Neural cell (in vitro differentiated cells): ENCODE results near the gene SFI1. TPM values are rescaled to one million over a fixed set of nuclear protein-coding genes. Genes with fewer than 3 reads are reported as not detected.

Source experiments
- H2AFZ ChIP-seq: fragments of 200-600, 300-800 bp; sonication (generic), shearing (Covaris generic); 2 replicates; pipeline ENCODE4 v1.6.0; 2014; ENCODE audit warnings: low read depth, mild to moderate bottlenecking, antibody characterized with exemption, low read length, moderate library complexity
- H3F3A ChIP-seq: fragments of 200-600 bp; shearing (Covaris generic); 2 replicates; pipeline ENCODE4 v1.6.1; 2016; ENCODE audit warnings: mild to moderate bottlenecking, moderate library complexity, mixed read lengths, antibody characterized with exemption, low read length; ENCODE audit not compliant: insufficient read depth, poor library complexity, severe bottlenecking
- H3K27ac ChIP-seq: fragments of 200-600, 300-800 bp; sonication (generic), shearing (Covaris generic); 2 replicates; pipeline ENCODE4 v1.5.1; 2014; ENCODE audit warnings: mild to moderate bottlenecking, low read length, moderate library complexity
- H3K27me3 ChIP-seq: fragments of 300-800, 200-600 bp; sonication (generic), shearing (Covaris generic); 2 replicates; pipeline ENCODE4 v1.6.0; 2014; ENCODE audit warnings: mild to moderate bottlenecking, low read depth, low read length, moderate library complexity; ENCODE audit not compliant: insufficient read depth
- H3K36me3 ChIP-seq: fragments of 300-800, 200-600 bp; sonication (generic), shearing (Covaris generic); 2 replicates; pipeline ENCODE4 v1.5.1; 2014; ENCODE audit warnings: mild to moderate bottlenecking, antibody characterized with exemption, low read length, moderate library complexity; ENCODE audit not compliant: insufficient read depth
- H3K4me2 ChIP-seq: fragments of 300-800, 200-600 bp; sonication (generic), shearing (Covaris generic); 2 replicates; pipeline ENCODE4 v1.6.0; 2014; ENCODE audit warnings: mild to moderate bottlenecking, low read length
- H3K4me3 ChIP-seq: fragments of 300-800, 200-600 bp; sonication (generic), shearing (Covaris generic); 2 replicates; pipeline ENCODE4 v1.5.1; 2014; ENCODE audit warnings: mild to moderate bottlenecking, low read length, moderate library complexity
- H3K79me2 ChIP-seq: fragments of 200-600 bp; shearing (Covaris generic); replicated peaks from 2 replicates; pipeline ENCODE4 v1.6.0; 2014; ENCODE audit warnings: mild to moderate bottlenecking, low read length, moderate library complexity; ENCODE audit not compliant: insufficient read depth
- H3K9ac ChIP-seq: fragments of 300-800, 200-600 bp; sonication (generic), shearing (Covaris generic); 2 replicates; pipeline ENCODE4 v1.6.1; 2016; ENCODE audit warnings: mild to moderate bottlenecking, low read length, mixed read lengths
- H3K9me2 ChIP-seq: fragments of 200-600 bp; shearing (Covaris generic); 2 replicates; pipeline ENCODE4 v1.6.1; 2016; ENCODE audit warnings: mild to moderate bottlenecking, low read length, mixed read lengths; ENCODE audit not compliant: insufficient read depth
- H3K9me3 ChIP-seq: fragments of 200-600, 300-800 bp; sonication (generic), shearing (Covaris generic); 2 replicates; pipeline ENCODE4 v1.6.1; 2016; ENCODE audit warnings: mild to moderate bottlenecking, mixed run types, low read length, moderate library complexity, mixed read lengths
- H4K20me1 ChIP-seq: fragments of 200-600 bp; shearing (Covaris generic); 2 replicates; pipeline ENCODE4 v1.6.1; 2016; ENCODE audit warnings: mild to moderate bottlenecking, mixed run types; ENCODE audit not compliant: insufficient read depth
- CTCF ChIP-seq: fragments of 450-650 bp; IDR thresholded peaks from 2 replicates; pipeline ENCODE4 v1.5.1; 2014; ENCODE audit warnings: antibody characterized with exemption, mild to moderate bottlenecking, moderate library complexity; ENCODE audit not compliant: poor library complexity, severe bottlenecking
- EP300 ChIP-seq: fragments of 450-650 bp; conservative IDR thresholded peaks from 2 replicates; pipeline ENCODE4 v1.6.1; 2014; ENCODE audit warnings: antibody characterized with exemption, mild to moderate bottlenecking, moderate library complexity; ENCODE audit not compliant: poor library complexity, severe bottlenecking
- EZH2 ChIP-seq: fragments of 200-600, 300-800 bp; shearing (Covaris generic), sonication (generic); IDR thresholded peaks from 2 replicates; pipeline ENCODE4 v1.6.1; 2014; ENCODE audit warnings: antibody characterized with exemption, low read length, borderline replicate concordance, mild to moderate bottlenecking; ENCODE audit not compliant: insufficient read depth, poor library complexity, severe bottlenecking
- MXI1 ChIP-seq: fragments of 450-650 bp; conservative IDR thresholded peaks from 2 replicates; pipeline ENCODE4 v1.6.1; 2014; ENCODE audit warnings: antibody characterized with exemption, mild to moderate bottlenecking; ENCODE audit not compliant: poor library complexity, severe bottlenecking
- POLR2AphosphoS5 ChIP-seq: IDR thresholded peaks from 2 replicates; pipeline ENCODE4 v1.6.1; 2012
- RAD21 ChIP-seq: fragments of 450-650 bp; conservative IDR thresholded peaks from 2 replicates; pipeline ENCODE4 v1.6.1; 2014; ENCODE audit warnings: antibody characterized with exemption, mild to moderate bottlenecking, moderate library complexity
- REST ChIP-seq: IDR thresholded peaks from 2 replicates; pipeline ENCODE4 v1.6.1; 2012; ENCODE audit warnings: borderline replicate concordance
- SMC3 ChIP-seq: fragments of 450-650 bp; conservative IDR thresholded peaks from 2 replicates; pipeline ENCODE4 v1.6.1; 2014; ENCODE audit warnings: antibody characterized with exemption, mild to moderate bottlenecking, moderate library complexity; ENCODE audit not compliant: poor library complexity
- TAF1 ChIP-seq: IDR thresholded peaks from 2 replicates; pipeline ENCODE4 v1.6.1; 2012; ENCODE audit warnings: low read depth
- polyA plus RNA-seq: library from polyadenylated mRNA; depleted of rRNA; stranded (reverse); fragments of >200 nt; gene quantifications from 2 replicates; pipeline ENCODE4 v1.2.3, GENCODE V29; 2014

The SFI1 gene
- polyA plus RNA-seq, 1 donor from 2014 or later = 19.9 TPM

GRCh38 chr22:31647066-31647465 is 150.7 kb downstream of the SFI1 start:
- Histone ChIP-seq H3K79me2 (peaks cover 4% of the 10 kb centered on the region), H3K27ac (no peak overlapping the region), H4K20me1 (no peaks in the 10 kb centered on the region), H3K4me3 (no peak overlapping the region), H3K9me3 (no peaks in the 10 kb centered on the region), H3K4me2 (no peak overlapping the region), H3F3A (no peaks in the 10 kb centered on the region), H3K9ac (no peak overlapping the region), H3K36me3 (no peaks in the 10 kb centered on the region), H3K9me2 (no peaks in the 10 kb centered on the region), H2AFZ (no peak overlapping the region), H3K27me3 (no peaks in the 10 kb centered on the region)
- TF ChIP-seq EZH2 = no peak
- TF ChIP-seq RAD21 = no peak
- TF ChIP-seq REST = no peak
- TF ChIP-seq MXI1 = no peak
- no peak for TF ChIP-seq TAF1
- TF ChIP-seq CTCF = no peak
- TF ChIP-seq EP300 = no peak
- no peak for TF ChIP-seq SMC3
- no peak for TF ChIP-seq POLR2AphosphoS5

- Histone ChIP-seq H3K79me2 (peaks cover 4% of the 10 kb centered on the region), H4K20me1 (no peaks in the 10 kb centered on the region), H3K4me2 (no peak overlapping the region), H3K9me2 (no peaks in the 10 kb centered on the region), H3K36me3 (no peaks in the 10 kb centered on the region), H3K9me3 (no peaks in the 10 kb centered on the region), H3K27me3 (no peaks in the 10 kb centered on the region), H2AFZ (no peak overlapping the region), H3K9ac (no peak overlapping the region), H3K27ac (no peak overlapping the region), H3K4me3 (no peak overlapping the region), H3F3A (no peaks in the 10 kb centered on the region)
- TF ChIP-seq REST (no peak), POLR2AphosphoS5 (no peak), RAD21 (no peak), MXI1 (no peak), EZH2 (no peak), TAF1 (no peak), SMC3 (no peak), CTCF (no peak)
Measured at GRCh38 chr22:31647523-31648320, 151.4 kb downstream of the SFI1 start.
